CD4-positive, alpha-beta T cell (primary cell): Measurements from ENCODE around the gene DNAJC28. TPM values are rescaled to one million over a fixed set of nuclear protein-coding genes. Genes with fewer than 3 reads are reported as not detected.

Experiments
- ATAC-seq: fragments of 200-7000 bp; cut with Tn5 transposase; one replicate; pipeline ENCODE4 v1.10.0; 2022; ENCODE audit warnings: mild to moderate bottlenecking; ENCODE audit not compliant: poor library complexity
- CTCF ChIA-PET: fragments of 350-600 bp; sonication (Branson Sonifier 250); formaldehyde crosslinking; loops from one replicate; lab custom pipeline; 2021; ENCODE audit warnings: antibody characterized with exemption, inconsistent platforms; lab: Charles Lee
- POLR2A ChIA-PET: fragments of 350-600 bp; sonication (Branson Sonifier 250); formaldehyde crosslinking; loops from one replicate; lab custom pipeline; 2021; ENCODE audit warnings: antibody characterized with exemption, inconsistent platforms; lab: Charles Lee
- DNase-seq, 14 experiments: peaks; one replicate each; pipeline ENCODE4 v3.0.0-alpha.2; 2013 to 2020; ENCODE audit warnings: mixed read lengths in 2 of 14
- H3K27ac ChIP-seq, 2 donors: one replicate each; pipeline versions ENCODE4 v1.5.1 to v1.7.0; 2013; ENCODE audit warnings: low read length in 2 of 2, low read depth in 1 of 2, mild to moderate bottlenecking in 1 of 2
- H3K27me3 ChIP-seq, 2 experiments: 1 replicate in 1 of 2; 2 replicates in 1 of 2; pipeline versions ENCODE4 v1.6.1 to v1.7.0; 2013; ENCODE audit warnings: low read length in 2 of 2, control low read depth in 1 of 2, mild to moderate bottlenecking in 1 of 2, moderate library complexity in 1 of 2; ENCODE audit not compliant: insufficient read depth in 2 of 2, control insufficient read depth in 1 of 2
- H3K36me3 ChIP-seq: one replicate; pipeline ENCODE4 v1.6.1; 2013; ENCODE audit warnings: low read length, control low read depth; ENCODE audit not compliant: insufficient read depth
- H3K4me1 ChIP-seq: one replicate; pipeline ENCODE4 v1.6.1; 2013; ENCODE audit warnings: low read length, control low read depth; ENCODE audit not compliant: insufficient read depth
- H3K4me3 ChIP-seq: one replicate; pipeline ENCODE4 v1.5.1; 2013; ENCODE audit warnings: mild to moderate bottlenecking, low read length, moderate library complexity
- H3K9me3 ChIP-seq, 2 experiments: 1 replicate in 1 of 2; 2 replicates in 1 of 2; pipeline versions ENCODE4 v1.6.1 to v1.7.0; 2013; ENCODE audit warnings: low read length in 2 of 2, mild to moderate bottlenecking in 2 of 2, control low read depth in 1 of 2, moderate library complexity in 1 of 2; ENCODE audit not compliant: control insufficient read depth in 1 of 2, insufficient read depth in 1 of 2
- H3K27ac Mint-ChIP-seq: one replicate; pipeline ENCODE4 v1.8.0; 2020; ENCODE audit warnings: mixed read lengths
- H3K27me3 Mint-ChIP-seq: one replicate; pipeline ENCODE4 v1.8.0; 2021; ENCODE audit warnings: mixed read lengths
- H3K36me3 Mint-ChIP-seq: one replicate; pipeline ENCODE4 v1.8.0; 2021; ENCODE audit warnings: low read depth, mixed read lengths
- H3K4me1 Mint-ChIP-seq: one replicate; pipeline ENCODE4 v1.8.0; 2021; ENCODE audit warnings: low read depth, mixed read lengths
- H3K4me3 Mint-ChIP-seq: one replicate; pipeline ENCODE4 v1.8.0; 2020; ENCODE audit warnings: mild to moderate bottlenecking, mixed read lengths
- H3K9me3 Mint-ChIP-seq: one replicate; pipeline ENCODE4 v1.8.0; 2020; ENCODE audit warnings: mixed read lengths
- intact Hi-C, 2 experiments: fragments of 100-400 bp; cut with DNase I in 1 of 2; cut with micrococcal nuclease in 1 of 2; formaldehyde crosslinking; loops; one replicate each; pipeline versions ENCODE4 v1.15.1 to v1.9.0; 2023 to 2025; cut with DNase I, micrococcal nuclease
- total RNA-seq, 174 experiments: library from RNA in 2 of 174; stranded (reverse) in 2 of 174; gene quantifications; one replicate each; pipeline ENCODE4 v1.2.3 and lab custom pipeline; 2021 to 2026
- TF ChIP-seq, protein P1 (sequence below): fragments of 200-600 bp; IDR thresholded peaks from one replicate; pipeline ENCODE4 v1.8.0; 2022; ENCODE audit warnings: antibody characterized with exemption, mild to moderate bottlenecking

Gene DNAJC28
- total RNA-seq, 2 experiments from 2014 or later: not detected

GRCh38 chr21:33518899-33519298 is 27.4 kb upstream of the DNAJC28 start:
- ATAC-seq (no peak), DNase-seq (no peak)
- ChIA-PET POLR2A (interaction anchor here (0.8 to 2.0 kb wide), 2 partner anchors 10 to 28 kb away, joined by 4 to 5 read pairs; partner anchors contain the start of gene DNAJC28), CTCF (no interaction called here)
- Histone ChIP-seq H3K27ac (no peak overlapping the region), H3K4me1 (no peaks in the 10 kb centered on the region), H3K9me3 (no peaks in the 10 kb centered on the region), H3K36me3 (peaks cover 63% of the 10 kb centered on the region), H3K27me3 (no peaks in the 10 kb centered on the region), H3K4me3 (no peak overlapping the region)
- Mint-ChIP-seq H3K4me3 (no peak overlapping the region), H3K27ac (no peak overlapping the region), H3K9me3 (no peaks in the 10 kb centered on the region), H3K27me3 (no peaks in the 10 kb centered on the region), H3K4me1 (no peaks in the 10 kb centered on the region), H3K36me3 (peaks cover 77% of the 10 kb centered on the region)
- intact Hi-C loops: no loop called here
- TF ChIP-seq, protein P1, sequence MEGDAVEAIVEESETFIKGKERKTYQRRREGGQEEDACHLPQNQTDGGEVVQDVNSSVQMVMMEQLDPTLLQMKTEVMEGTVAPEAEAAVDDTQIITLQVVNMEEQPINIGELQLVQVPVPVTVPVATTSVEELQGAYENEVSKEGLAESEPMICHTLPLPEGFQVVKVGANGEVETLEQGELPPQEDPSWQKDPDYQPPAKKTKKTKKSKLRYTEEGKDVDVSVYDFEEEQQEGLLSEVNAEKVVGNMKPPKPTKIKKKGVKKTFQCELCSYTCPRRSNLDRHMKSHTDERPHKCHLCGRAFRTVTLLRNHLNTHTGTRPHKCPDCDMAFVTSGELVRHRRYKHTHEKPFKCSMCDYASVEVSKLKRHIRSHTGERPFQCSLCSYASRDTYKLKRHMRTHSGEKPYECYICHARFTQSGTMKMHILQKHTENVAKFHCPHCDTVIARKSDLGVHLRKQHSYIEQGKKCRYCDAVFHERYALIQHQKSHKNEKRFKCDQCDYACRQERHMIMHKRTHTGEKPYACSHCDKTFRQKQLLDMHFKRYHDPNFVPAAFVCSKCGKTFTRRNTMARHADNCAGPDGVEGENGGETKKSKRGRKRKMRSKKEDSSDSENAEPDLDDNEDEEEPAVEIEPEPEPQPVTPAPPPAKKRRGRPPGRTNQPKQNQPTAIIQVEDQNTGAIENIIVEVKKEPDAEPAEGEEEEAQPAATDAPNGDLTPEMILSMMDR: no peak

GRCh38 chr21:33514229-33514628 is 22.7 kb upstream of the DNAJC28 start:
- Mint-ChIP-seq H3K9me3 (no peaks in the 10 kb centered on the region), H3K4me3 (no peak overlapping the region), H3K36me3 (peaks cover 85% of the 10 kb centered on the region), H3K4me1 (no peaks in the 10 kb centered on the region), H3K27ac (no peak overlapping the region), H3K27me3 (no peaks in the 10 kb centered on the region)
- no peaks in the 10 kb centered on the region for H3K27me3 ChIP-seq
- no peaks in the 10 kb centered on the region for H3K9me3 ChIP-seq
- POLR2A ChIA-PET: interaction anchor here (2.0 kb wide), 1 partner anchor 34 kb away, joined by 8 read pairs; the partner anchor contains the start of gene TMEM50B
- peaks cover 77% of the 10 kb centered on the region for H3K36me3 ChIP-seq
- H3K4me3 ChIP-seq: no peak overlapping the region
- intact Hi-C loops: no loop called here
- no peak overlapping the region for H3K27ac ChIP-seq
- CTCF ChIA-PET: interaction anchor here (0.6 kb wide), 1 partner anchor 1008 kb away, joined by 5 read pairs; no protein-coding TSS in a partner anchor
- no peaks in the 10 kb centered on the region for H3K4me1 ChIP-seq
- DNase-seq (no peak), ATAC-seq (no peak)
- TF ChIP-seq, protein P1: no peak

- H3K4me1 ChIP-seq: no peaks in the 10 kb centered on the region
- ATAC-seq (no peak), DNase-seq (no peak)
- CTCF ChIA-PET: interaction anchor here (0.7 kb wide), 2 partner anchors 67 to 477 kb away, joined by 3 read pairs; no protein-coding TSS in a partner anchor
- TF ChIP-seq, protein P1: no peak
- POLR2A ChIA-PET: interaction anchor here (1.2 kb wide), 1 partner anchor 21 kb away, joined by 3 read pairs; the partner anchor contains the start of gene DNAJC28
- Mint-ChIP-seq H3K4me3 (no peak overlapping the region), H3K4me1 (no peaks in the 10 kb centered on the region), H3K27ac (no peak overlapping the region), H3K9me3 (no peaks in the 10 kb centered on the region), H3K36me3 (peaks cover 82% of the 10 kb centered on the region), H3K27me3 (no peaks in the 10 kb centered on the region)
- no peaks in the 10 kb centered on the region for H3K9me3 ChIP-seq
- no peaks in the 10 kb centered on the region for H3K27me3 ChIP-seq
- no peak overlapping the region for H3K27ac ChIP-seq
- peaks cover 68% of the 10 kb centered on the region for H3K36me3 ChIP-seq
- no peak overlapping the region for H3K4me3 ChIP-seq
- intact Hi-C loops: no loop called here
Observed at GRCh38 chr21:33512481-33512880, 21.0 kb upstream of the DNAJC28 start.
